GM18907 (cell line): Measurements from ENCODE around the gene MCM8.
A peak's percentile ranks its signal among the peaks of the same experiment; 100 is the strongest.

Experiments used
- ATAC-seq: cut with Tn5 transposase; IDR thresholded peaks from one replicate; pipeline ENCODE4 v1.9.1; 2021; ENCODE audit warnings: mild to moderate bottlenecking, moderate library complexity; ENCODE audit not compliant: unreplicated experiment

Gene MCM8

DNA sequence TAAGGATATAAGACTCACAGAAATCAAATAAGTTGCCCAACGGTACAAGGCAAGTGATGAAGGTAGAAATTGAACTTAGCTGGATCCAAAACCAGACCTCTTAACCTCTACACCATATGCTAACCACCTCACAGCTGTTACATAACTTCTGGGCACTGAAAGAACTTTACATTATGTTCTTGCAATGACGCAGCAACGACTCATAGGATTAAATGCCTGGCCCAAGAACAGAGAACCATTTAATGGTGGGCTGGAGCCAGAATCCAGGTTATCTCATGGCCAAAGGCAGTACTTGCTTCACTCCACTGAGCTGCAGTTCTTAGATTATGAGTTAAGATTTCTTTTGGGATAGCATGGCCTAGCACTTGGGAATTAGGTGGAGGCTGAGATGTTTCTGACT, 4.5 kb upstream of the MCM8 start:
- ATAC-seq: no peak

DNA sequence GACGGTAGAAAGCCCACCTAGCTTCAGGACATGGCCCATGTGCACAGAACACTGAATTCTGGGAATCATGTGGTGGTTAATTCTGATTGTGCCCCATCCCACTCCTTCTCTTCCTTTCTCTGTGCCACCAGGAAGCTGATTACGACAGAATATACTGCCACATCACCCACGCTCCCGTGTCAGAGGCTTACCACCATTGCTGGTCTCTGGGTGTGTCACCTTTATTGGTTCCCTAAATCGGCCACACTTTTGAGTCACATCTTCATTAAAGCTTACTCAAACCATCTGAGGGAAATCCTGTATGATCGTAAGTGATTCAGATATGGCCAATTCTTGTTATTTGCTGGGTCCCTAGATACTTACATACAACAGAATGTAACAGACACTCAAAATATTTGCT, 3.2 kb upstream of the MCM8 start:
- ATAC-seq: no peak

DNA sequence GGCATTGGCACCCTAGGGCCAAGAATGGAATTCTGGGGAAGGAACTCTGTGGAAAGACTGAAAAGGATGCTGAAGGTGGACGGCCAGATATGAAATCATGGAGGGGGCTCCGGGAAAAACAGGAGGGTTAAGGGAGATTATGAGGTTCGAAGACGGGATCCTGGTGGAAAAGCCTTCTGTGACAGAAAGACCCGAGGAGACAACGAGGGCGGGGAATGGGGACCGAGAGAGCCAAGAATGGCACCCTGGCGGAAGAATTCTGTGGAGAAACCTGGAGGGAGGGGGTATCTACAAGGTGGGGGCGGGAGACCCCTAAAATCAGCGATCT, 545 bp upstream of the MCM8 start:
- ATAC-seq: no peak

DNA sequence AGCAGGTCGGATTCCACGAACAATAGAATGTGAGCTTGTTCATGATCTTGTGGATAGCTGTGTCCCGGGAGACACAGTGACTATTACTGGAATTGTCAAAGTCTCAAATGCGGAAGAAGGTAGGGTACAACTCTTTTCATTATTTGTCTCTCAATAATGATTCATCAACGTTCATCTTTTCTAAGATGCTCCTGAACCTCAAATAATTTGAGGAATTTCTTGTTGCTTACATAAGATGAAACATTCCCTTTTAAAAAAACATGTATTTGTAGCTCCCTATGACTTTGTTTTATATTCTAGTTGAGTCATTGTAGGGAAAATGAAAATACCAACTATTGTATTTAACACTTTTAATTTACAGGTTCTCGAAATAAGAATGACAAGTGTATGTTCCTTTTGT, 17.0 kb downstream of the MCM8 start:
- no peak for ATAC-seq

DNA sequence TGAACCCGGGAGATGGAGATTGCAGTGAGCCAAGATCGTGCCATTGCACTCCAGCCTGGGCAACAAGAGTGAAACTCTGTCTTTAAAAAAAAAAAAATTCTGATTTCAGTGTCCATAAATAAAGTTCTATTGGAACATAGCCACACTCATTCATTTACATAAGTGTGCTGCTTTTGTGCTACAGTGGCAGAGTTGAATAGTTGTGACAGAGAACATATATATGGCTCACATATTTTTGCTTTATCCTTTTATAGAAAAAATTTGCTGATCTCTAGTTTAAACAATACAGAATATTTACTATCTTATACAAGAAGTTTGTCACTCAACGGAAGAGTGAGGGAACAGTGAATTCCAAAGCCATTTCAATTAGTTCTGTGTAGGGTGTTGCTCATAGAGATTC, 18.0 kb downstream of the MCM8 start:
- no peak for ATAC-seq

DNA sequence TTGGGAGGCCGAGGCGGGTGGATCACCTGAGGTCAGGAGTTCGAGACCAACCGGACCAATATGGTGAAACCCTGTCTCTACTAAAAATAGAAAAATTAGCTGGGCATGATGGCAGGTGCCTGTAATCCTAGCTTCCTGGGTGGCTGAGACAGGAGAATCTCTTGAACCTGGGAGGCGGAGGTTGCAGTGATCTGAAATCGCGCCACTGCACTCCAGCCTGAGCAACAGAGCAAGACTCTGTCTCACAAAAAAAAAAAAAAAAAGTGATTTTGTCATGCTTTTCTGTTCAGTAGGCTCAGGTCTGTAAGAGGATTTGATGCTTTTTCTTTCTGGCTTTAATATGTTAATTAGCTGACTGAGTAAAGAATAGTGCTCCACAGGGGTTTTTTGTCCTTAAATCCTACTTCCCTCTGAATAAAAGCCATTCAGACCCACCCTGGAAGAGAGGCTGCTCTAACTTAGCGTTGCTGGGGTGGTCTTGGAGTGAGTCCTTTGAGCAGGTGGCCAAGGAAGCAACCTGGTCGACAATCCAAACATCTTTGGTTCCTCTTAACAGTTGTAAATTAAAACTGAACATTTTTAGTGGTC, 19.0 kb downstream of the MCM8 start:
- no peak for ATAC-seq

DNA sequence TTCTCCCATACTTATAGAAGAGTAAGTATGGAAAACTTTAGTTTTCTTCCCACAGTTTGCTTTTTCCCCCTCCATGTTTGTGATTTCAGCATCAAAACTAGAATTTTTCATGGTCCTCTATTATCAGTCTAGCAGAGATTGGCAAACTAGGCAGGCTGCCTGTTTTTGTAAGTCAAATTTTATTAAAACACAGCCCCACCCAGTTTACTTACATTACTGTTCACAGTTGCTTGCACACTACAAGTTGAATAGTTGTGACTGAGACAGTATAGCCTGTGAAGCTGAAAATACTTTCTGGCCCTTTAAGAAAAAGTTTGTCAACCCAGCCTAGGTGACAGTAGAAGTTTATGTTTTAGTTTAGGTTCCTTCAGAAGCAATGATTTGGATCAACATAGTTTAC, 19.5 kb downstream of the MCM8 start:
- no peak for ATAC-seq

DNA sequence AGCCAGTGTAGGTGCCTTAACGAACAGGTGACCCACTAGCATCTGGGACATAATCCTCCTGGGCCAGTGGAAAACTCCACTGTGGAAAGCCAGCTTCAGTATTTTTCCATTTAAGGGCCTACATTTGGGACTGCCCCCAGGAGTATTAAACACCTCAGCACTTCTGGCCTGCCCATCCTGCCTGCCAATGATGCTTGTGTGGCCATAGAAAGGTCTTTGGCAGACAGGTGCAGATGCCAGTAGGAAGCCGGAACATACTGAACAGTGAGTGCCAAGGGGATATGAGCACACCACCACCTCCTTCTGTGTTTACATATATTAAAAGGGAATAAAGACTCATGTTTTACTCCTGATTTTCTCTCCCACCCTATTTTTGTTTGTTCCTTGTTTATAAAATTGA, 19.9 kb downstream of the MCM8 start:
- ATAC-seq: no peak

DNA sequence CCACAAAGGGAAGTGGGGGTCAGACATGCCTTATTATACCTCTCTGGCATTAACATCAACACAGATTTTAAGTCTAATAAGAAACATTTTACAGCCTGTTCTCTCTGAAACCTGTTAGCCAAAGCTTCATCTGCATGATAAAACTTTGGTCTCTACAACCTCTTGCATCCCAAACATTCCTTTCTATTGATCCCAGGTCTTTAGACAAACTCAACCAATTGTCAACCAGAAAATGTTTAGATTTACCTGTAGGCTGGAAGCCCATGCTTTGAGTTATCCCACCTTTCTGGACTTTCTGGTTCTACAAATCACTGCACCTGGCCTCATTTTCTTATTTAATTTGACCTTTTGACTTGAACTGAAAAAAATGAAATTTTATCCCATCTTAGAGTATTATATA, 20.8 kb downstream of the MCM8 start:
- ATAC-seq: no peak

DNA sequence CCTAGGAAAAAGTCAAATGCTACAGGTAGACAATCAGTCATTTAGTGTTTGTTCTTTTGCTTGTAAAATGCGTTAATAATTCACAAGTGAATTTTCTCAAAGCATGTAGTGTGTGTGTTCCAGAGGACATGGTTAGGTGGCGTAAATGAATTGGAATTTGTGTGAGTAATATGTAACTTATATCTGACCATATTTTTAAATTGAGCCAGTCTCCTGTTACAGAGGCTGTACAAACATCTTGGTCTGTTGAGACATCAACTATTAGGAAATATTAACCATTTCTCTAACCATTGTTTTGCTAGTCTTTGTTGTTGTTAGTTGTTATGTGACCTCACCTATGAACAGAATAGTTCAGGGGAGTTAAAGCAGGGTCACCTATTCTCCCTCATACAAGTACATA, 22.7 kb downstream of the MCM8 start:
- no peak for ATAC-seq

DNA sequence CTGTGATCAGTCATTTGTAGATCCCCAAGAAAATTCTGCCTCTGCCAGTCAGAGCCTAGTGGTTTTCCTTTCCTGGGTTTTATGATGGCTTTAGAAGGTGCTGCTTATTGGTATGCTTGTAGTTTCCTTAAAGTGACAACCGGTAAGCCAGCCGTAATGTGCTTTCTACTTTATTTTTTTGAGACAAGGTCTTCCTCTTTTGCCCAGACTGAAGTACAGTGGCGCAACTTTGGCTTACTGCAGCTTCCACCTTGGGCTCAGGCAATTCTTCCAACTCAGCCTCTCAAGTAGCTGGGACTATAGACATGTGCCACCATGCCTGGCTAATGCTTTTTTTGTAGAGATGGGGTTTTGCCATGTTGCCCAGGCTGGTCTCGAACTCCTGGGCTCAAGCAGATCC, 23.5 kb downstream of the MCM8 start:
- ATAC-seq: no peak

DNA sequence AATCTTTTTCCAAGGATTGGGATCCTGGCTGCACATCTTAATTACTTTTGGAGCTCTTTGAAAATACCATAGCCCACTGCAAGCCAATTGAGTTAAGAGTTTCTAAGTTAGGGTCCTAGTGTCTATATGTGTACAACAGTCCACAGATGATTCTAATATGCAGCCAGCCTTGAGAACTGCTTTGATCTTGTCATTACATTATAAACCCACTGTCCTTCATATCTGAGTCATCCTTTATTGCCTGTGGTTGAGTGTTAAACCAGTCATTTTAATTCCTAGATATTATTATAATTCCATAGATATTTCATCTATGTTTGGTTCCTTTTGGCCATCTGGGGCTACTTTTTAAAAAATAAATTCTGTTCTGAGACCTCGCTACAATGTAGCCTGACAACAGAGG, 24.1 kb downstream of the MCM8 start:
- no peak for ATAC-seq

DNA sequence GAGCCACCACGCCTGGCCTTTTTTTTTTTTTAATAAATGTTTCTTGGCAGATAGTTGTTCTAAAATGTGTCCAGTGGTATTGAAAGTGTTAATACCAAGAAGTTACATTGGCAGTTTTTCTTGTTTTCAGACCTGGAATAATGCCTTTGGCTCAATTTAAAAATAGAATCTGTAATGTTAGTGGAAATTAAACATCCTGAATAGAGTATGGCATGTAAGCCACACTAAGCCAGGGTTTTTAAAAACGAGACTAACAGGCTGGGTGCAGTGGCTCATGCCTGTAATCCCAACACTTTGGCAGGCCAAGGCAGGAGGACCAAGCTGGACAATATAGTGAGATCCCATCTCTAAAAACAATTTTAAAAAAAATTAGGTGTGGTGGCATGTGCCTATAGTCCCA, 25.3 kb downstream of the MCM8 start:
- ATAC-seq: no peak

DNA sequence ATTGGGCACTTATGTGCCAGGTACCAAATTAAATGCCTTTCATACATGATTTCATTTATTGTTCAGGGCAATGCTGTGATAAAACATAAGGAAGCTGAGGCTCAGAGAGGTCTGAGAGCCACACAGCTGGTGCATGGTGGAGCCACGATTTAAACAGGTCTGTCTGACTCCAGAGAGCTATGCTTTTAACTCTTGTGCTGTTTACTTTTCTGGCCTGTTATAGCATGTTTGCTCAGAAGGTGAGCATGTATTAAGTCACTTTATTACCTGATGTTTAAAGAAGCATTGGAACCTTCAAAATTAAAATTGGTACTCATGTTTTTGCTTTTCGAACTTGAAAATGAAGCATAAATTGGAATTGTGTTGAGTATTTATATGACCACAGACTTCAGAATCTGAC, 26.8 kb downstream of the MCM8 start:
- ATAC-seq: no peak

DNA sequence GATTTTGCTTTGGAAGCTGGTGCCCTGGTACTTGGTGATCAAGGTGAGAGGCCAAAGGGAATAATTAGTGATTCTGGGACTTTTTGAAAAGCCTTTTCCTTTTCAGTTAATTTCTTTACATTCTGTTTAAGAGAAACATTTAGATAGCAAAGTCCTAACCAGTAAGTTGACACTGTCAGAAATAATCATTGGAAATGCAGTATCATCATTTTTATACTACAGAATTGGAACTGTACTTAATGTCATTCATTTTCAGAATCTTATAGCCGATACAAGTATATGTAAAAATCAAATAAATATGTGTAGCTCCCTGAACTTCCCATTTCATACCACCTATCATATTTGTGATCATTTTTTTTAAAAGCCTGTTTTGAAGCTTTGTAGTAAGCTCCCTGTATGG, 27.5 kb downstream of the MCM8 start:
- ATAC-seq: no peak

DNA sequence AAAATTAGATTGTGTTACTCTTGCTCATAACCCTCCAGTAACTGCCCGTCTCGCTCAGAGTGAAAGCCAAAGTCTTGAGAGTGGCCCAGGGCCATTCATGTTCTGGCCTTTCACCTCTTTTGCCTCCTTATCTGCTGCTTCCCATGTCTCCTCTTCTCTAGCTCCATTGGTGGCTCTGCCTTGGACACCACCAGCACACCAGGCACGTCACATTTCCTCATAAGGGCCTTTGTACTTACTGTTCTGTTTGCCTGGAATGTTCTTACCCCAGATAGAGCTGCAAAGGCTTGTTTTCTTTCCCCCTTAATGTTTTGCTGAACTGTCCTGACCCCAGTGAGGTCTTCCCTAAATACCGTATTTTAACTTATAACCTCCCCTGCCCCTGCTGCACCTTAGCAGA, 29.3 kb downstream of the MCM8 start:
- no peak for ATAC-seq

DNA sequence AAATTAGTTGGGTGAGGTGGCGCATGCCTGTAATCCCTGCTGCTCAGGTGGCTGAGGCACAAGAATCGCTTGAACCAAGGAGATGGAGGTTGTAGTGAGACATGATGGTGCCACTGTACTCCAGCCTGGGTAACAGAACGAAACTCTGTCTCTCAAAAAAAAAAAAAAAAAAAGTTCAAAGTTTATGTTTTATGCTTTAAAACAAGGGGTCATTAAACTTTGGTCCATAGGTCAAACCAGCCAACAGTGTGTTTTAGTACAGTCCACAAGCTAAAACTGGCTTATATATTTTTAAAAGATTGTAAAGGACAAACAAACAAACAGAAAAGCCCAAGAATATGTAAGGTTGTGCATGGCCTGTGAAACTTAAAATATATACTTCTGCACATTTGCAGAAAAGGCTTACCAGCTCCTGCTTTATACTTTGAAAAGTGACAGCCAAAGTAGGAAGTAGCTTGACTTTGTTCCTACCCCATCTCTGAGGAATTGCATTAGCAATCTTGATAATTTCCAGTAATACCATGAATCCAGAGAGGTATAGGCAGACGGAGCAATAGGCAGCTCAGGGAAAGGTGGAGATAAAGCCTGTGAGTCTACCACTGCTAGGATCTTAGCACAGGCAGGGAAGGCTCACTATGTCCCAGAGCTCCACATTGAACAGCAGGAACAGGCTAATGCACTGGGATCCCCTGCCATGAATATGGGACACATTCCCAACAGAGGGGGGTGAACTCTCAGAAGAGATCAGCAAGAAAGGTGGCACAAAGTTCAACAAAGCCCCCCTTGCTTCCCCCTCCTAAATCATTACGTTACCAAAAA, 30.5 kb downstream of the MCM8 start:
- ATAC-seq: no peak

DNA sequence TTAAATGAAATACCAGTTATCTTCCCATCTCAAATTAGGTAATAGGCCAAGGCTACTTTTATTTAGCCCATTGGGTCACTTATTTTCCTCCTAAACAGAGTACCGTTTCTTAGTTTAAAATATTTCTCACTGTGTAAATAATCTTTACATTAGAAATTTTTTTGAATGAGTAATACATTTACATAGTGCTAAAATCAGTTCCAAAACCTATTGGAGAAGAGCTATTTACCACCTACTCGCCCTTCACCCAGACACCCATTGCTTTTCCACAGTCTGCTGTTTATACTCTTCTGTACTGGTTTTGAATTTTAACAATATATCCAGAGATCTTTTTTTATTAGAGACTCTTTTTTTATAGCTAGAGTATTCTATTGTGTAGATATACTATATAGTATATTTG, 36.9 kb downstream of the MCM8 start:
- no peak for ATAC-seq

DNA sequence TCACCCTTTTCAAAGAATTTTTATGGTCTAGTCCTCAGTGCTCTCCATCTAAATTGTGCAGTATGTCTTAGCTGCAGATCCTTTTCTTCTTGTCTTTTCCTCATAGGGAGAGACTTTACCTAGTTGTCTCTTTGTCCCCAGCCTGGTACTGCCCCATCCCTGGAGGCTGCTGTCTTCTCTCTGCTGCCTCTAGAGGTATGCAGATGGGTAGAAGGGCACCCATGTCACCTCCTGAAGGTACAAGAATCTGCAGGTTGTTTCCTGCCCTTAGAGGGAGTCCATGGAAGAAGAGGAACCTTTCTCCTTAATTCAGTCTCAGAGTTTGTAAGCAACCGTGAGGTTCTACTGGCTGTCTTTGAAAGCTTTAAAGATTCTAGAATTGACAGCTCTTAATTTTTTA, 39.1 kb downstream of the MCM8 start:
- ATAC-seq: no peak

DNA sequence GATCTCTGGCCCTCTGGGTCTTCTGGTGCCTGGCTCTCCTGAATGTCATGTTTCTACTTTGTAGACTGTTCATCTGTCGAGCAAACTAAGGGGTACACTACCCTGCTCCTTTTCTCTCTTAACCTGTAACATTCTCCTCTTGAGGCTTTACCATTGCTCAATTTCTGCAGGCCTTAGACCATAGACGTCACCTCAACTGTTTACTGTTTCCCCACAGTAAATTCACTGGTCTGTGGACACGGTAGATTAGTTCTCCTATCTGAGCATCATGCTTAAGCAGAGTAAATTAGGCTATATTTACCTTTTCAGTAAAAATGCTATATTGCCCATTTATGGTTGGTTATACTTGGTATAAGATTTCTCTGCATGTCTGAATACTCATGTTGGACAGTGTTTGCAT, 40.5 kb downstream of the MCM8 start:
- ATAC-seq: no peak

DNA sequence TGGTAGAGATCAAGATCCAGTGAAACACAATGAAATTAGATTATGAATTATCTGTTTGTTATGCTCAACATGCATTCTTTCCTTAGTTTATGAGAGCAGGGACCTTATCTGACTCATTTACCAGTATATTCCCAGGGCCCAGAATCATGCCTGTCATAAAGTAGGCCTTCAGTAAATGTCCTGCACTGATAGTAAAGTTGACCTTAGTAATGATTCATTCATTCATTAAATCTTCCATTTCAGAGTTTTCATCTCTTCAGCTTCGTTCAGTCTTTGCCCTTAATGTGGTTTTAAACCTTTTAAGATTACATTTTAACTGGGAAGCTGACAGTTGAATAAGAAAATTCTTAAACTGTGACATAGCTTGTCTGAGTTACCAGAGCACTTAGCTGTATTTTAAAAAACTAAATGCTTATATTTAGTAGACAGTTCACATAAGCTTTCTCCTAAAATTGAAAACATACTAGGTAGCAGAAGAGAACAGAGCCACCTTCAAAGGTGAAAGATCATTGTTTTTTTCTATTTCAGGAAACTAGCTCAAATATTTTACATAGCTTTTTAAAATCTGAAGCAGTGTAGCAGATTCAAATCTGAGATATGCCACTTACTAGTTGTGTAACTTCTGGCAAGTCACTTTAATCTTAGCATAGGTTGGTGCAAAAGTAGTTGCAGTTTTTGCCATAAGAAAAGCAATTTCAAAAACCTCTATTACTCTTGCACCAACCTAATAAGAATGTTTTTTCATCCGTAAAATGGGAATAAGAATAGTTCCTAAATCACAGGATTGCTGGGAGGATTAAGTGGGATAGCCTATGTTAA, 41.4 kb downstream of the MCM8 start:
- ATAC-seq: no peak

DNA sequence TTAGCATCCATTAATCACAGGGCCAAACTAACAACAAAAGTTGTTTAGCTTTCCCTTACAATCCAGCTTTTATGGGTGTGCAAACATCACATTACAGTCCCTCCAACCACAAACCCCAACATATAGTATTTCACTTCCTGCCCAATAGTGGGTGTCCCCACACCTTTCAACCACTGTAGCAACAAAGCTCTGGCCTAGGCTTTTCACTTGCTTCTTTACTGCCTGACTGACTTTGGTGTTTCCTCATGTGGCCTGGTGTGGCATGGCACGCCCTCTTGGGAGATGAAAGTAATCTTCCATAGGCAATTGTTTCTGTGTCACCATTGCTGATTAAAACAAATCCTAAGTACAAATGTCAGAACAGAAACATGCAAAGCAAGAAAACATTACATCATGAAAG, 46.3 kb downstream of the MCM8 start:
- ATAC-seq: peak; percentile 95
